NCI-H82 treated with DMSO at 0.1 percent for 48 hours (cell line): ENCODE results near the gene TACR1.
A peak's percentile ranks its signal among the peaks of the same experiment; 100 is the strongest.
"Not testable (repeated sequence)": the region's sequence is repeated elsewhere in the genome, so short reads cannot be mapped to it uniquely, and the experiment has no call there.

Experiments used
- DNase-seq: peaks from one replicate; lab custom pipeline; 2025; ENCODE audit not compliant: unreplicated experiment; lab: John Stamatoyannopoulos, UW

TACR1 gene

GRCh38 chr2:75147884-75148283, 51.4 kb downstream of the TACR1 start:
- DNase-seq: not testable (repeated sequence)

DNA sequence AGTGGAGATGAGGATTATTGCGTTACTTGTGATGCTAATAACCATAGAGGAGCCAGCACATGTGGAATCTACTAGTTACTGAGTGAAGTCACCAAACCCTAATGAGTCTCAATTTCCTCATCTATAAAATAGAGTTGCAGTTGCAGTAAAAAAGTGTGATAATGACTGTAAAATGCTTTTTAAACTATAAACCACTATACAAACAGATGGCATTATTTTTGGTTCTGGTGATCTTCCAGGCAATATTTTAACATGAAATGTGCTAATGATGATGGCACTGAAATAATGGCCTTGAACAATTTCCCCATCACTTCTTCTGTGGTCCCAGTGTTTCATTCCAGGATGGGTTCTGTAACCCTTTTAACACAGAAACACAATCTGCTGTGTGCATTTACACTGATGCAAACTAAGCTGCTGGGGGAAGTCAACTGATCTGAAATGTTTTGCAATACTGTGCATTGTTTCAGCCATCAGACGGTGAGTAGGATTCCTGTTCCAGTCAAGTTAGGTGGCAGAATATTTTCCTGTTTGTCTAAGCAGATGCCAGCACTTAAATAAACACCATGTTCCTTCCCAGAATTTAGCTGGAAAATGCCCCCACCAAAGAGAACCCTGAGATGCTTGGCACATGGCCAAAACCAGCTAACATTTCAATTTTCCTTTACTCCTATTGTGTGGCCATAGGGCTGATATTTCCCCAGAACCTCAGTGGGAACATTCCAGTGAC, 52.6 kb downstream of the TACR1 start:
- DNase-seq: no peak

DNA sequence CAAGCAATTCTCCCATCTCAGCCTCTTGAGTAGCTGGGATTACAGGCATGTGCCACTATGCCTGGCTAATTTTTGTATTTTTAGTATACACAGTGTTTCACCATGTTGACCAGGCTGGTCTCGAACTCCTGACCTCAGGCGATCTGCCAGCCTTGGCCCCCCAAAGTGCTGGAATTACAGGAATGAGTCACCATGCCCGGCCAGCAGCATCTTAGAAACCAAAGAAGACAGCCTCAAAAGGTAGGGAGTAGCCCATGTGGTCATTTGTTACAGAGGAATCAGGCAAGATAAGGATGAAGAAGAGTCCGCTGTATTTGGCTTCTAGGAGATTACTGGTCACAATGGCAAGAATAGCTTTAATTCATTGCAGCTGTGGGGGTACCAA, 53.1 kb downstream of the TACR1 start:
- DNase-seq: not testable (repeated sequence)

DNA sequence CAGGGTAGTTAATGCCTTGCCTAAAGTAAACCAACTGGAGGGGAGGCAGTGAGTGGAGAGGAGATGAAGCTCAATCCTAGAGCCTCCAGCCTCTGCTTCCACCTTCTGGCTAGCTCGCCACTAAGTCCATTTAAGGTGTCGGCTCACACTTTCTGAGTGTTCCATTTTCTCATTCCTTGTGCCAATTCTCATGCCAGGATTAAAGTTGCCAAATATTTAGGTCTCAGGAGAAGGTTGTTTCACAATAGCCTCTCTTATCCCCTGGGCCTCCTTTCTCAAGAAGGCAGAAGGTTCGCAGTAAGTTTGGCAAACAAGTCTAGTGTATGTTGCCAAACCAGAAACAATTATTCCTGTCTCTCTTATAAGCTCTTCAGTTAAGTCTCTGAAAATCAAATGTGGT, 57.2 kb downstream of the TACR1 start:
- no peak for DNase-seq

- no peak for DNase-seq
Observed at GRCh38 chr2:75140288-75140687, 59.0 kb downstream of the TACR1 start.

DNA sequence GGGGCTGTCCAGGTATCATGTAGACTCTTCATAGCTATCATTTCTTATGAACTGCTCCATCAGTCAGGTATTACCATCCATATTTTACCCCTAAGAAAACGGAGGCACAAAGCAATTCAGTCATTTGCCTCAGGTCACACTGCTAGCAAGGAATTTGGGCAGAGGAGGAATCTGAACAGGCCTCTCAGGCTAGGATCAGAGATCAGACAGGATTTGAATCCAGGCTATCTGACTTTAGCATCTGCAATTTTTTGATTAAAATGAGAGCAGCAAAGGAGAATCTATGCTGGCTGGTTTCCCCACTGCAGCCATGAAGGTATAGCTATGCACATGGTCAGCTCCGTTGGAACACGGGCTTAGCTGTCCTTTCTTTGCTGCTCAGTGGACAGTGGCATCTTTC, 60.1 kb downstream of the TACR1 start:
- DNase-seq: no peak

GRCh38 chr2:75138528-75138927, 60.8 kb downstream of the TACR1 start:
- no peak for DNase-seq

GRCh38 chr2:75135776-75136400, 63.4 kb downstream of the TACR1 start:
- DNase-seq: no peak

DNA sequence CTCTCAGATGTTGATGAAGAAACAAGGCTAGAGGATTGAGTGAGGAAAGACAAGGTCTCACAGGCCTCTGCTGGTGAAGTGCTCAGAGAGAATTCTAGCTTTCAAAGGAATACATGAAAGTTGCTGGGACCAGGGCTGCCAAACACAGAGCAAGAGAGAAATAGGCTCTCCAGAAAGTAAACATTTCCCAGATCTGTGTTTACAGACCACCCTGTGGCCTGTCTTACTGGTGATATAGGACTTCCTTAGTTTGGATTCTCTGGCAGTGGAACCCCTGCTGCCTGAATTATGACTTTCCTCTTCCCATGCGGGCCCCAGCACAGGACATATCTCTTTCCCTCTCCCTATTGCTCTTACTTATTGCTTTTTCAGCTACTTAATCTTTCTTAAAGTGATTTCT, 64.5 kb downstream of the TACR1 start:
- no peak for DNase-seq

GRCh38 chr2:75133621-75134570, 65.4 kb downstream of the TACR1 start:
- no peak for DNase-seq

GRCh38 chr2:75130171-75130570, 69.1 kb downstream of the TACR1 start:
- DNase-seq: no peak

DNA sequence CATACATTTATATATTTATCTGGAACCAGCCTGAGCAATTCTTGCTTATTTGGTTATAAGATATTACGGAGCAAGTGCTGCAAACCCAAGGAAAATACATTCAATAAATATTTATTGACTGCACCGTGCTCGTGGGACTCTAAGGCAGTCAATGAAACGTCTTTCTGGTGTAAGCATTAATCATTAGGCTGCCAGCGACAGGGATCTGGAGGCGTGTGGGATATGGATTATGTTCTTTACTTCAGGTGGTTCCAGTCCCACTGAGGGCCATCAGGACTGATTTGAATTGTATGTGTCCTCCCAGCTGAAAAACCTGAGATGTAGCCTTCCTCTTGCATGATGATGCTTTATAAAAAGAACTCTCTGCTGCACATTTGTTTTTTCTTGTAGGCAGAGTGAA, 75.4 kb downstream of the TACR1 start:
- no peak for DNase-seq

GRCh38 chr2:75113231-75113869, 86.0 kb downstream of the TACR1 start:
- DNase-seq: no peak

GRCh38 chr2:75108937-75109482, 90.3 kb downstream of the TACR1 start:
- DNase-seq: no peak

- DNase-seq: no peak
Observed at GRCh38 chr2:75102011-75102410, 97.3 kb downstream of the TACR1 start.

DNA sequence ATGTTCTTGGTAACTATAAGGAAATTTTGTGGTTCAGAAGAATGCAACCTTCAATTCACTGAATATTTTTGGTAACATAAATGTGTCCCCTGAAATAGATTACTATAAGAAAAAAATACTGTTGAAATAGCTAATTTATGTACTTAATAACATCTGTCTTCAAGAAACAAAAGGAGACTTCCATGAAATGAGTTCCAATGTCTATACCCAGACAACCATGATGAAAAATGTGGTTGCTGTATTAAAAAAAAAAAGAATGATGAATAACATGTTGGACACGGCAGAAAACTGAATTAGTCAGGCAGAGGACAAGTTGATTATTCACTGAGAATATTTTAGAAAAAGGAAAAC, 98.5 kb downstream of the TACR1 start:
- no peak for DNase-seq

DNA sequence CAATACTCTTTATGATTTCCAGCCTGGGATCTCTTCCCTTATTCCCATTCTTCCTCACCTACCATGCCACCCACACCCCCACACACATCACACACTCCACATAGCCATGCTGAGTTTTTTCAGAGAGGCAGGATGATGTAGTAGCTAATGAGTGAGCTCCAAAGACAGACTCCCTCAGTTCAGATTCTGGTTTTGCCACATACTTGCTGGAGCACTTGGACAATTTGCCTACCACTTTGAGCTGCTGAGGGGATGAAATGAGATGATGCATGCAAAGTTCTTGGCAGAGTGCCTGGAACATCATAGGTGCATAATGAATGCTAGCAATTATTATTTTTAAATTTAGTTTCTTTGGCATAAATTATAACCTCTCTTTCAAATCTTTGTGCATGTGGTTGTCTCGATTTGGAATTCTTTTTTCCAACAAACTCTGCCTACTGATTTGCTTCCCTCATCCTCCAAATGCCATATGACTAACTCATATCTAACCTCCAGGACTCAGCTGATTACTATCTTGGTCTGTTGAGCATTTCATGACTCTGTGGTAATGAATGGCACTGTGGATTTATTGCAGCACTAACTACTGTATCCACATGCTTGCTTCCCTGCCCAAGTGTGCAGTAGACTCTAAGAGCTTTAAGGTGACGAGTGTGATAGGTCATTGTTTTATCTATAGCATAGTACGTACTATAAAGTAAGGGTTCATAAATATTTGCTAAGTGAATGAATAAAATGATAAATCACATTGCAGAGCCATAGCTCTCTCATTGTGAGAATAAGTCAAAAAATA, 99.1 kb downstream of the TACR1 start:
- DNase-seq: no peak

- no peak for DNase-seq
Observed at GRCh38 chr2:75099521-75099922, 99.8 kb downstream of the TACR1 start.

- peak; percentile 1 for DNase-seq
Observed at GRCh38 chr2:75098856-75099255, 100.5 kb downstream of the TACR1 start.

GRCh38 chr2:75097831-75098230, 101.5 kb downstream of the TACR1 start:
- DNase-seq: no peak
